GM12878 (cell line): ENCODE results near the gene OPRL1. TPM values are rescaled to one million over a fixed set of nuclear protein-coding genes. Genes with fewer than 3 reads are reported as not detected.

Experiments used
- CBFB ChIP-seq: IDR thresholded peaks from 2 replicates; pipeline ENCODE4 v1.6.1; 2016; ENCODE audit warnings: antibody characterized with exemption, low read depth
- CHD4 ChIP-seq: fragments of 200-600 bp; sonication (generic); IDR thresholded peaks from 2 replicates; pipeline ENCODE4 v1.6.1; 2016; ENCODE audit warnings: mild to moderate bottlenecking
- CUX1 ChIP-seq: IDR thresholded peaks from 2 replicates; pipeline ENCODE4 v1.6.1; 2012; ENCODE audit warnings: improper control_type of control experiment, low read depth, low read length; ENCODE audit not compliant: insufficient replicate concordance
- EED ChIP-seq: sonication (generic); IDR thresholded peaks from 2 replicates; pipeline ENCODE4 v1.6.1; 2016; ENCODE audit warnings: antibody characterized with exemption, low read depth
- ELK1 ChIP-seq: IDR thresholded peaks from 2 replicates; pipeline ENCODE4 v1.6.1; 2012; ENCODE audit warnings: low read depth, low read length, improper control_type of control experiment
- MYB ChIP-seq: fragments of 150-350 bp; IDR thresholded peaks from 2 replicates; pipeline ENCODE4 v1.6.1; 2014; ENCODE audit warnings: mild to moderate bottlenecking, low read depth, low read length, borderline replicate concordance
- MYC ChIP-seq: IDR thresholded peaks from 2 replicates; pipeline ENCODE4 v1.6.1; 2011; ENCODE audit warnings: mild to moderate bottlenecking, low read length, moderate library complexity, inconsistent platforms; ENCODE audit not compliant: insufficient read depth, insufficient replicate concordance, insufficient read length, severe bottlenecking
- NFXL1 ChIP-seq: fragments of 450-650 bp; IDR thresholded peaks from 2 replicates; pipeline ENCODE4 v1.6.1; 2017; ENCODE audit warnings: antibody characterized with exemption, mild to moderate bottlenecking, borderline replicate concordance
- NR2C2 ChIP-seq: IDR thresholded peaks from 2 replicates; pipeline ENCODE4 v1.6.1; 2011; ENCODE audit warnings: borderline replicate concordance, low read depth; ENCODE audit not compliant: control insufficient read depth, insufficient read length
- PBX3 ChIP-seq: IDR thresholded peaks from 2 replicates; pipeline ENCODE4 v1.6.1; 2011; ENCODE audit warnings: mild to moderate bottlenecking, low read depth, low read length, moderate library complexity; ENCODE audit not compliant: insufficient replicate concordance
- SPI1 ChIP-seq: IDR thresholded peaks from 2 replicates; pipeline ENCODE4 v1.6.1; 2011; ENCODE audit warnings: low read depth, mild to moderate bottlenecking, low read length, moderate library complexity, borderline replicate concordance; ENCODE audit not compliant: insufficient read depth
- SRF ChIP-seq, 2 experiments: IDR thresholded peaks; 2 replicates each; pipeline ENCODE4 v1.6.1; 2011; ENCODE audit warnings: low read depth in 2 of 2, low read length in 2 of 2, mild to moderate bottlenecking in 1 of 2, moderate library complexity in 1 of 2
- SUZ12 ChIP-seq: fragments of 200-600 bp; sonication (generic); IDR thresholded peaks from one replicate; pipeline ENCODE4 v1.6.1; 2018; ENCODE audit warnings: antibody characterized with exemption, mild to moderate bottlenecking; ENCODE audit not compliant: unreplicated experiment
- TBL1XR1 ChIP-seq: IDR thresholded peaks from 2 replicates; pipeline ENCODE4 v1.6.1; 2012; ENCODE audit warnings: low read depth, low read length, improper control_type of control experiment
- TCF12 ChIP-seq: IDR thresholded peaks from 2 replicates; pipeline ENCODE4 v1.6.1; 2011; ENCODE audit warnings: low read depth, mild to moderate bottlenecking, low read length
- YY1 ChIP-seq: IDR thresholded peaks from 2 replicates; pipeline ENCODE4 v1.6.1; 2011; ENCODE audit warnings: low read depth, mild to moderate bottlenecking, low read length
- polyA plus RNA-seq, 11 experiments: library from polyadenylated mRNA; depleted of rRNA in 4 of 11; unstranded in 6 of 11; stranded (reverse) in 5 of 11; fragments of >200 nt; fragmentation: Nextera tagmentation in 4 of 11; fragmentation: Illumina TruSeq in 1 of 11; extraction: Ambion mirVana in 4 of 11; extraction: Trizol in 1 of 11; gene quantifications; 1 replicate in 1 of 11; 2 replicates in 10 of 11; pipeline versions ENCODE4 v1.2.1 to v1.2.3, GENCODE V29; 2011 to 2016; ENCODE audit warnings: inconsistent platforms in 2 of 11, missing spikeins in 2 of 11, low read depth in 1 of 11
- total RNA-seq, 4 experiments: library from RNA; depleted of rRNA in 3 of 4; stranded (reverse); fragments of >200 nt in 3 of 4; fragmentation: Illumina TruSeq in 1 of 4; extraction: Trizol in 1 of 4; gene quantifications; 2 replicates each; pipeline versions ENCODE4 v1.2.1 to v1.2.3, GENCODE V29; 2013 to 2021
- TF ChIP-seq, protein P1 (sequence below): fragments of 450-650 bp; IDR thresholded peaks from 2 replicates; pipeline ENCODE4 v1.6.1; 2016; ENCODE audit warnings: mild to moderate bottlenecking
- TF ChIP-seq, protein P2 (sequence below): fragments of 450-650 bp; IDR thresholded peaks from 2 replicates; pipeline ENCODE4 v1.6.1; 2016; ENCODE audit warnings: mild to moderate bottlenecking, moderate library complexity, borderline replicate concordance

Gene OPRL1
- total and polyA plus RNA-seq, 10 of the 15 experiments (the other 5 are each of a cell fraction or from before 2014, with no cell fraction given): 0.04 to 0.41 (median 0.24) TPM; not detected in 1

DNA sequence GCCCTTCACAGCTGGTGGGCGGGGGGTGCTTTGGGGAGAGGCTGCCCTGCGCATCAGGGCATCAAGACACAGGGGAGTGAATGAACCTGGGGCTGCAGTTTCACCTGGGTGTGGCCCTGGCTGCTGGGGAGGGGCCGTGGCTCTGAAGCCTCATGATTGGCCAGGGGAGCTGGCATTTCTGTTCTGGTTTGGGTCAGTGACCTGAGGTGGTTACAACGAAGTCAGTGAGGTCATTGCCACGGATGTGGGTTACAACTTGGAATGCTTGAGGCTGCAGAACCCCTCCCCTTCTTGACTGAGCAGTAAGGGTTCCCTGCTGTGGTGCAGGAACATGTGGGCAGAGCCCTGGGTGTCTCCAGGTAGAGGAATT is 13.9 kb upstream of the OPRL1 start (continued):
- TF ChIP-seq SRF (IDR thresholded peaks at IDR 0.05; ENCODE audit: low read depth in 2 of 2, low read length in 2 of 2): no peak
- TF ChIP-seq YY1: no peak
- TF ChIP-seq MYC: no peak
- no peak for TF ChIP-seq CUX1
- peak; percentile 24; the same call in 1 of the 2 replicates for TF ChIP-seq CBFB
- no peak for TF ChIP-seq CHD4
- TF ChIP-seq, protein P1, sequence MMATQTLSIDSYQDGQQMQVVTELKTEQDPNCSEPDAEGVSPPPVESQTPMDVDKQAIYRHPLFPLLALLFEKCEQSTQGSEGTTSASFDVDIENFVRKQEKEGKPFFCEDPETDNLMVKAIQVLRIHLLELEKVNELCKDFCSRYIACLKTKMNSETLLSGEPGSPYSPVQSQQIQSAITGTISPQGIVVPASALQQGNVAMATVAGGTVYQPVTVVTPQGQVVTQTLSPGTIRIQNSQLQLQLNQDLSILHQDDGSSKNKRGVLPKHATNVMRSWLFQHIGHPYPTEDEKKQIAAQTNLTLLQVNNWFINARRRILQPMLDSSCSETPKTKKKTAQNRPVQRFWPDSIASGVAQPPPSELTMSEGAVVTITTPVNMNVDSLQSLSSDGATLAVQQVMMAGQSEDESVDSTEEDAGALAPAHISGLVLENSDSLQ: peak; percentile 85
- no peak for TF ChIP-seq SPI1
- TF ChIP-seq SUZ12: no peak
- TF ChIP-seq TCF12: no peak
- TF ChIP-seq, protein P2, sequence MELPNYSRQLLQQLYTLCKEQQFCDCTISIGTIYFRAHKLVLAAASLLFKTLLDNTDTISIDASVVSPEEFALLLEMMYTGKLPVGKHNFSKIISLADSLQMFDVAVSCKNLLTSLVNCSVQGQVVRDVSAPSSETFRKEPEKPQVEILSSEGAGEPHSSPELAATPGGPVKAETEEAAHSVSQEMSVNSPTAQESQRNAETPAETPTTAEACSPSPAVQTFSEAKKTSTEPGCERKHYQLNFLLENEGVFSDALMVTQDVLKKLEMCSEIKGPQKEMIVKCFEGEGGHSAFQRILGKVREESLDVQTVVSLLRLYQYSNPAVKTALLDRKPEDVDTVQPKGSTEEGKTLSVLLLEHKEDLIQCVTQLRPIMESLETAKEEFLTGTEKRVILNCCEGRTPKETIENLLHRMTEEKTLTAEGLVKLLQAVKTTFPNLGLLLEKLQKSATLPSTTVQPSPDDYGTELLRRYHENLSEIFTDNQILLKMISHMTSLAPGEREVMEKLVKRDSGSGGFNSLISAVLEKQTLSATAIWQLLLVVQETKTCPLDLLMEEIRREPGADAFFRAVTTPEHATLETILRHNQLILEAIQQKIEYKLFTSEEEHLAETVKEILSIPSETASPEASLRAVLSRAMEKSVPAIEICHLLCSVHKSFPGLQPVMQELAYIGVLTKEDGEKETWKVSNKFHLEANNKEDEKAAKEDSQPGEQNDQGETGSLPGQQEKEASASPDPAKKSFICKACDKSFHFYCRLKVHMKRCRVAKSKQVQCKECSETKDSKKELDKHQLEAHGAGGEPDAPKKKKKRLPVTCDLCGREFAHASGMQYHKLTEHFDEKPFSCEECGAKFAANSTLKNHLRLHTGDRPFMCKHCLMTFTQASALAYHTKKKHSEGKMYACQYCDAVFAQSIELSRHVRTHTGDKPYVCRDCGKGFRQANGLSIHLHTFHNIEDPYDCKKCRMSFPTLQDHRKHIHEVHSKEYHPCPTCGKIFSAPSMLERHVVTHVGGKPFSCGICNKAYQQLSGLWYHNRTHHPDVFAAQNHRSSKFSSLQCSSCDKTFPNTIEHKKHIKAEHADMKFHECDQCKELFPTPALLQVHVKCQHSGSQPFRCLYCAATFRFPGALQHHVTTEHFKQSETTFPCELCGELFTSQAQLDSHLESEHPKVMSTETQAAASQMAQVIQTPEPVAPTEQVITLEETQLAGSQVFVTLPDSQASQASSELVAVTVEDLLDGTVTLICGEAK: no peak
- no peak for TF ChIP-seq TBL1XR1
- TF ChIP-seq NR2C2: no peak
- no peak for TF ChIP-seq NFXL1
- TF ChIP-seq MYB: no peak
- TF ChIP-seq ELK1: no peak
- no peak for TF ChIP-seq PBX3
- peak; percentile 52 for TF ChIP-seq EED
